Measurements from ENCODE around the gene PNPLA8. TPM values are rescaled to one million over a fixed set of nuclear protein-coding genes. Genes with fewer than 3 reads are reported as not detected.

PNPLA8 gene
- total RNA-seq, 2 donors from 2014 or later, result 14.1 to 28.8 TPM

- no peaks in the 10 kb centered on the region for H3K27me3 ChIP-seq
- no peaks in the 10 kb centered on the region for H3K9me3 ChIP-seq
- no peak for TF ChIP-seq CTCF (IDR thresholded peaks at IDR 0.05)
- intact Hi-C loops (cut with DNase I), result no loop called here
- no peak for DNase-seq
- no peaks in the 10 kb centered on the region for H3K4me1 ChIP-seq
- no peak overlapping the region for H3K9ac ChIP-seq (ENCODE audit: low read depth in 2 of 2, low read length in 2 of 2)
- H3K36me3 ChIP-seq, result no peaks in the 10 kb centered on the region
- H3K4me3 ChIP-seq, result no peak overlapping the region
- H3K27ac ChIP-seq, result no peak overlapping the region
Measured at GRCh38 chr7:108436906-108437305, 89.0 kb downstream of the PNPLA8 start.

- H3K36me3 ChIP-seq, result no peaks in the 10 kb centered on the region
- no peaks in the 10 kb centered on the region for H3K9me3 ChIP-seq
- DNase-seq, result no peak
- intact Hi-C loops (cut with DNase I), result no loop called here
- H3K4me3 ChIP-seq, result no peak overlapping the region
- no peak for TF ChIP-seq CTCF (IDR thresholded peaks at IDR 0.05)
- no peaks in the 10 kb centered on the region for H3K4me1 ChIP-seq
- no peaks in the 10 kb centered on the region for H3K27me3 ChIP-seq
- H3K9ac ChIP-seq (ENCODE audit: low read depth in 2 of 2, low read length in 2 of 2), result no peak overlapping the region
- H3K27ac ChIP-seq, result no peak overlapping the region
Measured at GRCh38 chr7:108434010-108434409, 91.9 kb downstream of the PNPLA8 start.

- H3K36me3 ChIP-seq, result no peaks in the 10 kb centered on the region
- no peak overlapping the region for H3K9ac ChIP-seq (ENCODE audit: low read depth in 2 of 2, low read length in 2 of 2)
- intact Hi-C loops (cut with DNase I), result no loop called here
- H3K27ac ChIP-seq, result no peak overlapping the region
- H3K27me3 ChIP-seq, result no peaks in the 10 kb centered on the region
- H3K9me3 ChIP-seq, result no peaks in the 10 kb centered on the region
- H3K4me3 ChIP-seq, result no peak overlapping the region
- no peaks in the 10 kb centered on the region for H3K4me1 ChIP-seq
- no peak for TF ChIP-seq CTCF (IDR thresholded peaks at IDR 0.05)
- DNase-seq, result no peak
Measured at GRCh38 chr7:108431099-108431498, 94.8 kb downstream of the PNPLA8 start.

- DNase-seq, result no peak
- Histone ChIP-seq H3K9me3 (no peaks in the 10 kb centered on the region), H3K27me3 (no peaks in the 10 kb centered on the region), H3K9ac (ENCODE audit: low read depth in 2 of 2, low read length in 2 of 2) (no peak overlapping the region), H3K4me3 (no peak overlapping the region), H3K36me3 (no peaks in the 10 kb centered on the region), H3K4me1 (no peaks in the 10 kb centered on the region), H3K27ac (no peak overlapping the region)
- TF ChIP-seq CTCF (IDR thresholded peaks at IDR 0.05), result no peak
- intact Hi-C loops (cut with DNase I), result no loop called here
Measured at GRCh38 chr7:108430664-108431063, 95.3 kb downstream of the PNPLA8 start.

- Histone ChIP-seq H3K4me1 (no peaks in the 10 kb centered on the region), H3K36me3 (no peaks in the 10 kb centered on the region), H3K9ac (ENCODE audit: low read depth in 2 of 2, low read length in 2 of 2) (no peak overlapping the region), H3K4me3 (no peak overlapping the region), H3K27me3 (no peaks in the 10 kb centered on the region), H3K27ac (no peak overlapping the region), H3K9me3 (no peaks in the 10 kb centered on the region)
- intact Hi-C loops (cut with DNase I), result no loop called here
- no peak for DNase-seq
- TF ChIP-seq CTCF (IDR thresholded peaks at IDR 0.05), result no peak
Measured at GRCh38 chr7:108427766-108428165, 98.2 kb downstream of the PNPLA8 start.

Measured in colonic mucosa (tissue), 4 donors.